ENCODE measurements around the gene LSP1. TPM values are rescaled to one million over a fixed set of nuclear protein-coding genes. Genes with fewer than 3 reads are reported as not detected.

Gene LSP1
- total RNA-seq, 1 donor from 2014 or later = 301 TPM

- Mint-ChIP-seq H3K27ac (no peak overlapping the region), H3K9me3 (no peaks in the 10 kb centered on the region), H3K36me3 (ENCODE audit: low read depth) (no peaks in the 10 kb centered on the region), H3K4me3 (no peak overlapping the region), H3K4me1 (peaks cover 14% of the 10 kb centered on the region), H3K27me3 (peaks cover 2% of the 10 kb centered on the region)
- CTCF ChIA-PET = interaction anchor here (1.3 kb wide), 1 partner anchor 48 kb away, joined by 4 read pairs; the partner anchor contains the start of gene MRPL23
- DNase-seq = no peak
- no peak for ATAC-seq (ENCODE audit: low read depth)
- TF ChIP-seq CTCF (IDR thresholded peaks at IDR 0.05) = no peak
- POLR2A ChIA-PET = no interaction called here
- intact Hi-C loops (cut with micrococcal nuclease) = no loop called here
These were observed 46.2 kb downstream of the LSP1 start for GRCh38 chr11:1899090-1899489.

- DNase-seq (no peak), ATAC-seq (ENCODE audit: low read depth) (no peak)
- no peak overlapping the region for H3K4me3 Mint-ChIP-seq
- ChIA-PET CTCF (no interaction called here), POLR2A (no interaction called here)
- no peak overlapping the region for H3K27ac Mint-ChIP-seq
- no peaks in the 10 kb centered on the region for H3K9me3 Mint-ChIP-seq
- peaks cover 2% of the 10 kb centered on the region for H3K27me3 Mint-ChIP-seq
- no peaks in the 10 kb centered on the region for H3K36me3 Mint-ChIP-seq (ENCODE audit: low read depth)
- H3K4me1 Mint-ChIP-seq = peaks cover 14% of the 10 kb centered on the region
- TF ChIP-seq CTCF (IDR thresholded peaks at IDR 0.05) = no peak
- intact Hi-C loops (cut with micrococcal nuclease) = no loop called here
These were observed 46.8 kb downstream of the LSP1 start for GRCh38 chr11:1899686-1900085.

- intact Hi-C loops (cut with micrococcal nuclease) = no loop called here
- DNase-seq (no peak), ATAC-seq (ENCODE audit: low read depth) (no peak)
- ChIA-PET POLR2A (no interaction called here), CTCF (no interaction called here)
- no peaks in the 10 kb centered on the region for H3K9me3 Mint-ChIP-seq
- no peaks in the 10 kb centered on the region for H3K36me3 Mint-ChIP-seq (ENCODE audit: low read depth)
- H3K4me3 Mint-ChIP-seq = no peak overlapping the region
- no peaks in the 10 kb centered on the region for H3K4me1 Mint-ChIP-seq
- H3K27ac Mint-ChIP-seq = no peak overlapping the region
- peaks cover 6% of the 10 kb centered on the region for H3K27me3 Mint-ChIP-seq
- TF ChIP-seq CTCF (IDR thresholded peaks at IDR 0.05) = no peak
These were observed 53.3 kb downstream of the LSP1 start for GRCh38 chr11:1906181-1906580.

- TF ChIP-seq CTCF (IDR thresholded peaks at IDR 0.05) = no peak
- ATAC-seq (ENCODE audit: low read depth) (no peak), DNase-seq (no peak)
- POLR2A ChIA-PET = interaction anchor here (0.6 kb wide), 1 partner anchor 68 kb away, joined by 3 read pairs; no protein-coding TSS in a partner anchor
- Mint-ChIP-seq H3K9me3 (no peaks in the 10 kb centered on the region), H3K4me1 (no peaks in the 10 kb centered on the region), H3K27me3 (peaks cover 6% of the 10 kb centered on the region), H3K36me3 (ENCODE audit: low read depth) (no peaks in the 10 kb centered on the region), H3K27ac (no peak overlapping the region), H3K4me3 (no peak overlapping the region)
- intact Hi-C loops (cut with micrococcal nuclease) = no loop called here
- CTCF ChIA-PET = no interaction called here
These were observed 53.9 kb downstream of the LSP1 start for GRCh38 chr11:1906611-1907423.

- no peak for DNase-seq
- no peak for ATAC-seq (ENCODE audit: low read depth)
- ChIA-PET CTCF (no interaction called here), POLR2A (no interaction called here)
- no peak for TF ChIP-seq CTCF (IDR thresholded peaks at IDR 0.05)
- Mint-ChIP-seq H3K27me3 (peaks cover 8% of the 10 kb centered on the region), H3K27ac (no peak overlapping the region), H3K4me1 (peaks cover 6% of the 10 kb centered on the region), H3K4me3 (no peak overlapping the region), H3K36me3 (ENCODE audit: low read depth) (no peaks in the 10 kb centered on the region), H3K9me3 (no peaks in the 10 kb centered on the region)
- intact Hi-C loops (cut with micrococcal nuclease) = no loop called here
These were observed 55.7 kb downstream of the LSP1 start for GRCh38 chr11:1908618-1909017.

Data from activated B cell treated with CpG ODN at 0.5 μM for 24 hours (primary cell).